H1 (cell line): ENCODE results near the gene TOM1L2. TPM values are rescaled to one million over a fixed set of nuclear protein-coding genes. Genes with fewer than 3 reads are reported as not detected.

Experiments used
- CHD2 ChIP-seq: IDR thresholded peaks from 2 replicates; pipeline ENCODE4 v1.6.1; 2012; ENCODE audit warnings: low read length, improper control_type of control experiment
- EGR1 ChIP-seq: IDR thresholded peaks from 2 replicates; pipeline ENCODE4 v1.6.1; 2011; ENCODE audit warnings: low read depth, low read length, borderline replicate concordance
- GABPA ChIP-seq: IDR thresholded peaks from 2 replicates; pipeline ENCODE4 v1.6.1; 2011; ENCODE audit warnings: mild to moderate bottlenecking, low read length, moderate library complexity, borderline replicate concordance; ENCODE audit not compliant: insufficient read depth
- SUZ12 ChIP-seq: fragments of 200-600 bp; sonication (generic); IDR thresholded peaks from 2 replicates; pipeline ENCODE4 v1.6.1; 2012; ENCODE audit warnings: mild to moderate bottlenecking, inconsistent platforms, low read length, moderate library complexity, mixed read lengths
- YY1 ChIP-seq: IDR thresholded peaks from 2 replicates; pipeline ENCODE4 v1.6.1; 2011; ENCODE audit warnings: low read depth, mild to moderate bottlenecking, low read length
- ZNF274 ChIP-seq: IDR thresholded peaks from 2 replicates; pipeline ENCODE4 v1.7.0; 2012; ENCODE audit warnings: low read length, borderline replicate concordance; ENCODE audit errors: extremely low read depth
- polyA plus RNA-seq, 7 experiments: library from polyadenylated mRNA; depleted of rRNA in 3 of 7; stranded (reverse) in 5 of 7; unstranded in 2 of 7; fragments of >200 nt in 5 of 7; fragments of 200-250 nt in 2 of 7; gene quantifications; 1 replicate in 5 of 7; 2 replicates in 1 of 7; 4 replicates in 1 of 7; pipeline versions ENCODE4 v1.2.1 to v1.2.3, GENCODE V29; 2011 to 2013; ENCODE audit warnings: missing spikeins in 2 of 7, mixed read lengths in 2 of 7
- total RNA-seq: library from RNA; stranded (reverse); fragmentation: NEBNext Ultra II Directional; extraction: Animal tissue kit (Norgen Biotek cat#: 25700); gene quantifications from 2 replicates; pipeline ENCODE4 v1.2.1, GENCODE V29; 2021
- TF ChIP-seq, protein P1 (sequence below): fragments of 300-600 bp; sonication (generic); IDR thresholded peaks from 2 replicates; pipeline ENCODE4 v1.7.1; 2012; ENCODE audit warnings: low read length, moderate library complexity, mild to moderate bottlenecking, inconsistent platforms; ENCODE audit not compliant: insufficient replicate concordance

Gene TOM1L2
- total and polyA plus RNA-seq, 2 of the 8 experiments (the other 6 are each of a cell fraction or from before 2014, with no cell fraction given): 2.0 to 3.4 TPM

DNA sequence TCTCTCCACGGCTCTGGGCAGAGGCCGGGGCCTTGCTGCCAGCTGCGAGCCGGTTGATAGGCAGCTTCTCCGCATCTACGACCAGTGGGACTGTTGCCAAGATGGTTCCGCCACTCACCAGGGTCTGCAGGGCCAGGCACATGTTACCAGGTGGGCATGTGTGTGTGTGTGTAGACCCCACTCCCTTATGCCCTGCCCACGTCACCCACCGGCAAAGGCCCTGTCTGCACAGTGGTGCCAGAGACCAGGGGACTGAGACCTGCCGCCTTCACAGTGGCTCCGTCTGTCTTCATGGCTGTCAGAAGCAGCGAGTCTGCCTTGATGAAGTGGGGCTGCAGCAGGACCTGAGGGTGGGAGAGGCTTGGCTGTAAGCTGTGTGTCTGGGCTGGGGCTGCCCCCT is 153.1 kb downstream of the TOM1L2 start (continued):
- TF ChIP-seq, protein P1, sequence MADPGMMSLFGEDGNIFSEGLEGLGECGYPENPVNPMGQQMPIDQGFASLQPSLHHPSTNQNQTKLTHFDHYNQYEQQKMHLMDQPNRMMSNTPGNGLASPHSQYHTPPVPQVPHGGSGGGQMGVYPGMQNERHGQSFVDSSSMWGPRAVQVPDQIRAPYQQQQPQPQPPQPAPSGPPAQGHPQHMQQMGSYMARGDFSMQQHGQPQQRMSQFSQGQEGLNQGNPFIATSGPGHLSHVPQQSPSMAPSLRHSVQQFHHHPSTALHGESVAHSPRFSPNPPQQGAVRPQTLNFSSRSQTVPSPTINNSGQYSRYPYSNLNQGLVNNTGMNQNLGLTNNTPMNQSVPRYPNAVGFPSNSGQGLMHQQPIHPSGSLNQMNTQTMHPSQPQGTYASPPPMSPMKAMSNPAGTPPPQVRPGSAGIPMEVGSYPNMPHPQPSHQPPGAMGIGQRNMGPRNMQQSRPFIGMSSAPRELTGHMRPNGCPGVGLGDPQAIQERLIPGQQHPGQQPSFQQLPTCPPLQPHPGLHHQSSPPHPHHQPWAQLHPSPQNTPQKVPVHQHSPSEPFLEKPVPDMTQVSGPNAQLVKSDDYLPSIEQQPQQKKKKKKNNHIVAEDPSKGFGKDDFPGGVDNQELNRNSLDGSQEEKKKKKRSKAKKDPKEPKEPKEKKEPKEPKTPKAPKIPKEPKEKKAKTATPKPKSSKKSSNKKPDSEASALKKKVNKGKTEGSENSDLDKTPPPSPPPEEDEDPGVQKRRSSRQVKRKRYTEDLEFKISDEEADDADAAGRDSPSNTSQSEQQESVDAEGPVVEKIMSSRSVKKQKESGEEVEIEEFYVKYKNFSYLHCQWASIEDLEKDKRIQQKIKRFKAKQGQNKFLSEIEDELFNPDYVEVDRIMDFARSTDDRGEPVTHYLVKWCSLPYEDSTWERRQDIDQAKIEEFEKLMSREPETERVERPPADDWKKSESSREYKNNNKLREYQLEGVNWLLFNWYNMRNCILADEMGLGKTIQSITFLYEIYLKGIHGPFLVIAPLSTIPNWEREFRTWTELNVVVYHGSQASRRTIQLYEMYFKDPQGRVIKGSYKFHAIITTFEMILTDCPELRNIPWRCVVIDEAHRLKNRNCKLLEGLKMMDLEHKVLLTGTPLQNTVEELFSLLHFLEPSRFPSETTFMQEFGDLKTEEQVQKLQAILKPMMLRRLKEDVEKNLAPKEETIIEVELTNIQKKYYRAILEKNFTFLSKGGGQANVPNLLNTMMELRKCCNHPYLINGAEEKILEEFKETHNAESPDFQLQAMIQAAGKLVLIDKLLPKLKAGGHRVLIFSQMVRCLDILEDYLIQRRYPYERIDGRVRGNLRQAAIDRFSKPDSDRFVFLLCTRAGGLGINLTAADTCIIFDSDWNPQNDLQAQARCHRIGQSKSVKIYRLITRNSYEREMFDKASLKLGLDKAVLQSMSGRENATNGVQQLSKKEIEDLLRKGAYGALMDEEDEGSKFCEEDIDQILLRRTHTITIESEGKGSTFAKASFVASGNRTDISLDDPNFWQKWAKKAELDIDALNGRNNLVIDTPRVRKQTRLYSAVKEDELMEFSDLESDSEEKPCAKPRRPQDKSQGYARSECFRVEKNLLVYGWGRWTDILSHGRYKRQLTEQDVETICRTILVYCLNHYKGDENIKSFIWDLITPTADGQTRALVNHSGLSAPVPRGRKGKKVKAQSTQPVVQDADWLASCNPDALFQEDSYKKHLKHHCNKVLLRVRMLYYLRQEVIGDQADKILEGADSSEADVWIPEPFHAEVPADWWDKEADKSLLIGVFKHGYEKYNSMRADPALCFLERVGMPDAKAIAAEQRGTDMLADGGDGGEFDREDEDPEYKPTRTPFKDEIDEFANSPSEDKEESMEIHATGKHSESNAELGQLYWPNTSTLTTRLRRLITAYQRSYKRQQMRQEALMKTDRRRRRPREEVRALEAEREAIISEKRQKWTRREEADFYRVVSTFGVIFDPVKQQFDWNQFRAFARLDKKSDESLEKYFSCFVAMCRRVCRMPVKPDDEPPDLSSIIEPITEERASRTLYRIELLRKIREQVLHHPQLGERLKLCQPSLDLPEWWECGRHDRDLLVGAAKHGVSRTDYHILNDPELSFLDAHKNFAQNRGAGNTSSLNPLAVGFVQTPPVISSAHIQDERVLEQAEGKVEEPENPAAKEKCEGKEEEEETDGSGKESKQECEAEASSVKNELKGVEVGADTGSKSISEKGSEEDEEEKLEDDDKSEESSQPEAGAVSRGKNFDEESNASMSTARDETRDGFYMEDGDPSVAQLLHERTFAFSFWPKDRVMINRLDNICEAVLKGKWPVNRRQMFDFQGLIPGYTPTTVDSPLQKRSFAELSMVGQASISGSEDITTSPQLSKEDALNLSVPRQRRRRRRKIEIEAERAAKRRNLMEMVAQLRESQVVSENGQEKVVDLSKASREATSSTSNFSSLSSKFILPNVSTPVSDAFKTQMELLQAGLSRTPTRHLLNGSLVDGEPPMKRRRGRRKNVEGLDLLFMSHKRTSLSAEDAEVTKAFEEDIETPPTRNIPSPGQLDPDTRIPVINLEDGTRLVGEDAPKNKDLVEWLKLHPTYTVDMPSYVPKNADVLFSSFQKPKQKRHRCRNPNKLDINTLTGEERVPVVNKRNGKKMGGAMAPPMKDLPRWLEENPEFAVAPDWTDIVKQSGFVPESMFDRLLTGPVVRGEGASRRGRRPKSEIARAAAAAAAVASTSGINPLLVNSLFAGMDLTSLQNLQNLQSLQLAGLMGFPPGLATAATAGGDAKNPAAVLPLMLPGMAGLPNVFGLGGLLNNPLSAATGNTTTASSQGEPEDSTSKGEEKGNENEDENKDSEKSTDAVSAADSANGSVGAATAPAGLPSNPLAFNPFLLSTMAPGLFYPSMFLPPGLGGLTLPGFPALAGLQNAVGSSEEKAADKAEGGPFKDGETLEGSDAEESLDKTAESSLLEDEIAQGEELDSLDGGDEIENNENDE: no peak
- TF ChIP-seq CHD2 (no peak), YY1 (no peak), SUZ12 (no peak), GABPA (no peak), EGR1 (no peak), ZNF274 (no peak)
